Chondrocyte (in vitro differentiated cells): ENCODE results near the gene PLAAT3. TPM values are rescaled to one million over a fixed set of nuclear protein-coding genes. Genes with fewer than 3 reads are reported as not detected.
"Not testable (repeated sequence)": the region's sequence is repeated elsewhere in the genome, so short reads cannot be mapped to it uniquely, and the experiment has no call there.

ENCODE experiments used
- DNase-seq: peaks from one replicate; pipeline ENCODE4 v3.0.0; 2021; ENCODE audit warnings: mixed read lengths, low spot score
- H3K27ac Mint-ChIP-seq: one replicate; pipeline ENCODE4 v1.8.0; 2021; ENCODE audit warnings: mild to moderate bottlenecking, moderate library complexity, mixed read lengths; ENCODE audit not compliant: unreplicated experiment
- H3K27me3 Mint-ChIP-seq: 2 replicates; pipeline ENCODE4 v1.8.0; 2021; ENCODE audit warnings: low read depth, mixed read lengths
- H3K36me3 Mint-ChIP-seq: 2 replicates; pipeline ENCODE4 v1.8.0; 2021; ENCODE audit warnings: low read depth, mixed read lengths
- H3K4me1 Mint-ChIP-seq: 2 replicates; pipeline ENCODE4 v1.8.0; 2021; ENCODE audit warnings: low read depth, mild to moderate bottlenecking, mixed read lengths
- H3K4me3 Mint-ChIP-seq: one replicate; pipeline ENCODE4 v1.8.0; 2021; ENCODE audit warnings: mild to moderate bottlenecking, moderate library complexity, mixed read lengths; ENCODE audit not compliant: unreplicated experiment
- H3K9me3 Mint-ChIP-seq: 2 replicates; pipeline ENCODE4 v1.8.0; 2021; ENCODE audit warnings: low read depth, mixed read lengths
- CTCF ChIP-seq: fragments of 200-600 bp; sonication (generic); IDR thresholded peaks from 2 replicates; pipeline ENCODE4 v1.5.0; 2021; ENCODE audit warnings: antibody characterized with exemption, mild to moderate bottlenecking, moderate library complexity
- total RNA-seq: library from RNA; stranded (reverse); gene quantifications from 3 replicates; pipeline ENCODE4 v1.2.1, GENCODE V29; 2021

Gene PLAAT3
- total RNA-seq, 1 donor from 2014 or later: 21.2 TPM

- DNase-seq: no peak
- Mint-ChIP-seq H3K36me3 (no peaks in the 10 kb centered on the region), H3K4me3 (no peak overlapping the region), H3K4me1 (peaks cover 16% of the 10 kb centered on the region), H3K9me3 (no peaks in the 10 kb centered on the region), H3K27me3 (peaks cover 38% of the 10 kb centered on the region), H3K27ac (no peak overlapping the region)
- TF ChIP-seq CTCF: no peak
These were observed 81.3 kb downstream of the PLAAT3 start for GRCh38 chr11:63532799-63533475.

DNA sequence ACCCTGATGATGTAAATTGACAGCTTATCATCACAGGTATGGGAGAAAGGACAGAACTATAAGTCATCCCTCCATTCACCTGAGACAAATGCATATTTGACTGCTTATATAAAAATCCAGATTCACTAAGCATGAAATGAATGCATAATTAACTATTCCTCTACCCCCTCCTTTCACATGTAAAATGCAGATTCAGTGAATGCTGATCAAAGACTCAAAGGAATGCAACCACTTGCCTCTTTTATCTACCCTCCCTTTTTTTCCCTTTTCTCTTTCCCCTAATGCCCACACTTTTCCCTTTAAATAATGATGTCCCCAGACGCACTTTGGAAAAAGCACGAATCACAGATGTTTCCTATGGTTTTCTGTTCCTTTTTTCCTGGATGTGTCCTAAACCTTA is 82.1 kb downstream of the PLAAT3 start:
- Mint-ChIP-seq H3K4me1 (peaks cover 10% of the 10 kb centered on the region), H3K36me3 (no peaks in the 10 kb centered on the region), H3K9me3 (no peaks in the 10 kb centered on the region), H3K27me3 (peaks cover 39% of the 10 kb centered on the region), H3K27ac (no peak overlapping the region), H3K4me3 (no peak overlapping the region)
- DNase-seq: no peak
- no peak for TF ChIP-seq CTCF

GRCh38 chr11:63531074-63531792 is 83.0 kb downstream of the PLAAT3 start:
- H3K9me3 Mint-ChIP-seq, H3K4me1 Mint-ChIP-seq, H3K27ac Mint-ChIP-seq, H3K36me3 Mint-ChIP-seq, H3K4me3 Mint-ChIP-seq, DNase-seq: not testable (repeated sequence)
- peaks cover 41% of the 10 kb centered on the region for H3K27me3 Mint-ChIP-seq

- Mint-ChIP-seq H3K4me3 (no peak overlapping the region), H3K27ac (no peak overlapping the region), H3K9me3 (peaks cover 2% of the 10 kb centered on the region), H3K4me1 (peaks cover 3% of the 10 kb centered on the region), H3K27me3 (peaks cover 42% of the 10 kb centered on the region), H3K36me3 (no peaks in the 10 kb centered on the region)
- no peak for DNase-seq
- no peak for TF ChIP-seq CTCF
These were observed 84.2 kb downstream of the PLAAT3 start for GRCh38 chr11:63530021-63530420.

DNA sequence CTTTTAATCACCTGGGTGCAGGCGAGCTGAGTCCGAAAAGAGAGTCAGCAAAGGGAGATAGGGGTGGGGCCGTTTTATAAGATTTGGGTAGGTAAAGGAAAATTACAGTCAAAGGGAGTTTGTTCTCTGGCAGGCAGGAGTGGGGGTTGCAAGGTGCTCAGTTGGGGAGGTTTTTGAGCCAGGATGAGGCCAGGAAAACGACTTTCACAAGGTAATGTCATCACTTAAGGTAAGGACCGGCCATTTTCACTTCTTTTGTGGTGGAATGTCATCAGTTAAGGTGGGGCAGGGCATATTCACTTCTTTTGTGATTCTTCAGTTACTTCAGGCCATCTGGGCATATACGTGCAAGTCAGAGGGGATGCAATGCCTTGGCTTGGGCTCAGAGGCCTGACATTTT is 84.9 kb downstream of the PLAAT3 start:
- H3K4me3 Mint-ChIP-seq, H3K27ac Mint-ChIP-seq, H3K36me3 Mint-ChIP-seq, H3K9me3 Mint-ChIP-seq, H3K4me1 Mint-ChIP-seq, DNase-seq: not testable (repeated sequence)
- peaks cover 43% of the 10 kb centered on the region for H3K27me3 Mint-ChIP-seq

DNA sequence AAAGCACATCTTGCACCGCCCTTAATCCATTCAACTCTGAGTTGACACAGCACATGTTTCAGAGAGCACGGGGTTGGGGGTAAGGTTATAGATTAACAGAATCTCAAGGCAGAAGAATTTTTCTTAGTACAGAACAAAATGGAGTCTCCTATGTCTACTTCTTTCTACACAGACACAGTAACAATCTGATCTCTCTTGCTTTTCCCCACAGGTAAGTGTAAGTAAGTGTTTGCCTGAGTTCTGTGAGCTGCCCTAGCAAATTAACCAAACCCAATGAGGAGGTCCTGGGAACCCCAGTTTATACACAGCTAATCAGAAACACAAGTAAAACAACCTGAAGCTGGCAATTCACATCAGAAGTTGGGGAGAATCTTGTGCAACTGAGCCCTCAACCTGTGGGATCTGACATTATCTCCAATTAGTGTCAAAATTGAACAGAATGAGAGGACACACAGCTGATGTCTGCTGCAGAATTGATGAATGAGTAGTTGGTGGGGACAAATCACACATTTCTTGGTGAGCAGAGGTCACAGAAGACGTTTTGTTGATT is 85.4 kb downstream of the PLAAT3 start:
- not testable (repeated sequence) for H3K4me1 Mint-ChIP-seq, H3K9me3 Mint-ChIP-seq, H3K36me3 Mint-ChIP-seq, DNase-seq, H3K27ac Mint-ChIP-seq, H3K4me3 Mint-ChIP-seq
- peaks cover 43% of the 10 kb centered on the region for H3K27me3 Mint-ChIP-seq

DNA sequence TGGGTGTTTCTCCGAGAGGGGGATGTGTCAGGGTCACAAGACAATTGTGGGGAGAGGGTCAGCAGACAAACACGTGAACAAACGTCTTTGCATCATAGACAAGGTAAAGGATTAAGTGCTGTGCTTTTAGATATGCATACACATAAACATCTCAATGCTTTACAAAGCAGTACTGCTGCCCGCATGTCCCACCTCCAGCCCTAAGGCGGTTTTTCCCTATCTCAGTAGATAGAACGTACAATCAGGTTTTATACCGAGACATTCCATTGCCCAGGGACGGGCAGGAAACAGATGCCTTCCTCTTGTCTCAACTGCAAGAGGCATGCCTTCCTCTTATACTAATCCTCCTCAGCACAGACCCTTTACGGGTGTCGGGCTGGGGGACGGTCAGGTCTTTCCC is 86.1 kb downstream of the PLAAT3 start:
- not testable (repeated sequence) for H3K4me3 Mint-ChIP-seq, H3K36me3 Mint-ChIP-seq, H3K9me3 Mint-ChIP-seq, H3K4me1 Mint-ChIP-seq, H3K27ac Mint-ChIP-seq, DNase-seq
- peaks cover 42% of the 10 kb centered on the region for H3K27me3 Mint-ChIP-seq
